Measurements from ENCODE around the gene NAGLU. TPM values are rescaled to one million over a fixed set of nuclear protein-coding genes. Genes with fewer than 3 reads are reported as not detected.

The NAGLU gene
- total and polyA plus RNA-seq, 10 of the 15 experiments (the other 5 are each of a cell fraction or from before 2014, with no cell fraction given), result 0.23 to 27.5 (median 8.9) TPM

DNA sequence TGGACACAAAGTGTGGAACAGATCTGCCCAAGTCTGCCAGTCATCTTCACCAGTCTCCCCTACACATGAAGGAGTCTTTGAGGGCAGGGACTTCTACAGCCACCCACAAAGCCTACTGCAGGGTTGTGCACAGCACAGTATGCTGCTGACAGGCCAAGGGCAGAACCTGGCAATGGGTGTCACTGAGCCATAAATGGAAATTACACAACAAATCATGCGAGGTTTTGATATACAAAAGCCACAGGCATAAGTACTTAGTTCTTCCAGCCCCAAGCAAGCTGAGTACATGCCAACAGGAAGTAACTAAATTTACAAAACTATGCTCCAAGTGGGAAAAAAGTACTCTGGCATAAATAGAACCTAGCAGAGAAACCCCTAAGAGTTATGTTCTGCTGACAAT lies 49.3 kb downstream of the NAGLU start:
- no peak overlapping the region for H2AFZ ChIP-seq (ENCODE audit: control insufficient read depth, low read depth, low read length)
- no peaks in the 10 kb centered on the region for H3K27me3 ChIP-seq (replicated peaks in 1 of 2; ENCODE audit: control insufficient read depth in 2 of 2, insufficient read depth in 2 of 2, low read length in 1 of 2)
- H3K4me2 ChIP-seq (ENCODE audit: control insufficient read depth, insufficient read depth), result no peak overlapping the region
- 44% methylated on average over 1 of the region's 1 CpG for WGBS (ENCODE audit: insufficient coverage, insufficient replicate concordance, low lambda C conversion rate, missing lambda C conversion rate)
- ChIA-PET SMC1A (ENCODE audit: uncharacterized antibody, unreplicated experiment) (interaction anchor here (1.7 to 7.1 kb wide), 3 partner anchors 21 to 95 kb away, joined by 3 to 69 read pairs (median 14); partner anchors contain the start of genes CCR10, PLEKHH3, RETREG3 and TUBG1), POLR2A (interaction anchor here (0.6 to 3.0 kb wide), 7 partner anchors 14 to 132 kb away, joined by 3 to 18 read pairs (median 8); partner anchors contain the start of genes NAGLU, PLEKHH3, RETREG3 and TUBG1), RAD21 (ENCODE audit: unreplicated experiment) (interaction anchor here (0.6 to 3.6 kb wide), 7 partner anchors 7 to 125 kb away, joined by 3 to 30 read pairs (median 6); partner anchors contain the start of genes PLEKHH3, PSMC3IP, RETREG3 and TUBG1), CTCF (interaction anchor here (1.4 to 3.4 kb wide), 3 partner anchors 23 to 94 kb away, joined by 6 to 34 read pairs (median 11); partner anchors contain the start of genes PLEKHH3, RETREG3 and TUBG1)
- H3K9ac ChIP-seq (ENCODE audit: control insufficient read depth, insufficient read depth, low read length), result no peak overlapping the region
- H3K36me3 ChIP-seq (ENCODE audit: control insufficient read depth in 2 of 2, insufficient read depth in 2 of 2, low read length in 1 of 2), result peaks cover 30 to 56% of the 10 kb centered on the region in 2 experiments
- no TSS peak for BruUV-seq (replicated peaks)
- TF ChIP-seq RB1 (IDR thresholded peaks at IDR 0.05; ENCODE audit: borderline replicate concordance), result no peak
- no peak for TF ChIP-seq IRF3 (IDR thresholded peaks at IDR 0.05)
- TF ChIP-seq CEBPB (IDR thresholded peaks at IDR 0.05; ENCODE audit: borderline replicate concordance in 1 of 2, low read depth in 2 of 2, low read length in 2 of 2), result no peak
- TF ChIP-seq ATF3 (IDR thresholded peaks at IDR 0.05; ENCODE audit: borderline replicate concordance, extremely low read depth, low read depth, low read length), result no peak
- TF ChIP-seq ZZZ3 (IDR thresholded peaks at IDR 0.05; ENCODE audit: control insufficient read depth, insufficient read length, low read depth), result no peak
- TF ChIP-seq, protein P1, sequence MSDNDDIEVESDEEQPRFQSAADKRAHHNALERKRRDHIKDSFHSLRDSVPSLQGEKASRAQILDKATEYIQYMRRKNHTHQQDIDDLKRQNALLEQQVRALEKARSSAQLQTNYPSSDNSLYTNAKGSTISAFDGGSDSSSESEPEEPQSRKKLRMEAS (IDR thresholded peaks at IDR 0.05; ENCODE audit: low read depth, low read length), result no peak
- TF ChIP-seq GATAD2B (conservative IDR thresholded peaks at IDR 0.05; ENCODE audit: low read depth), result no peak
- TF ChIP-seq MEF2B (IDR thresholded peaks at IDR 0.05; ENCODE audit: partially characterized antibody, poor library complexity, severe bottlenecking), result no peak
- TF ChIP-seq SREBF2 (IDR thresholded peaks at IDR 0.05; ENCODE audit: low read length), result no peak
- TF ChIP-seq, protein P2, sequence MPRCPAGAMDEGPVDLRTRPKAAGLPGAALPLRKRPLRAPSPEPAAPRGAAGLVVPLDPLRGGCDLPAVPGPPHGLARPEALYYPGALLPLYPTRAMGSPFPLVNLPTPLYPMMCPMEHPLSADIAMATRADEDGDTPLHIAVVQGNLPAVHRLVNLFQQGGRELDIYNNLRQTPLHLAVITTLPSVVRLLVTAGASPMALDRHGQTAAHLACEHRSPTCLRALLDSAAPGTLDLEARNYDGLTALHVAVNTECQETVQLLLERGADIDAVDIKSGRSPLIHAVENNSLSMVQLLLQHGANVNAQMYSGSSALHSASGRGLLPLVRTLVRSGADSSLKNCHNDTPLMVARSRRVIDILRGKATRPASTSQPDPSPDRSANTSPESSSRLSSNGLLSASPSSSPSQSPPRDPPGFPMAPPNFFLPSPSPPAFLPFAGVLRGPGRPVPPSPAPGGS (IDR thresholded peaks at IDR 0.05; ENCODE audit: borderline replicate concordance, insufficient read depth, low read depth, low read length, poor library complexity, severe bottlenecking), result no peak
- in situ Hi-C loops (cut with MboI) (no loop called here), intact Hi-C loops (cut with micrococcal nuclease; ENCODE audit: unreplicated experiment) (no loop called here)
- DNase-seq (ENCODE audit: low read depth, low spot score) (no peak), FAIRE-seq (no peak), ATAC-seq (no peak)
- peak overlapping the region; percentile 60; the same call in 1 of the 2 replicates for H3K27ac ChIP-seq (ENCODE audit: control insufficient read depth, insufficient read depth)
- no peaks in the 10 kb centered on the region for H4K20me1 ChIP-seq (ENCODE audit: control insufficient read depth, insufficient read depth)
- peaks cover 3% of the 10 kb centered on the region for H3K79me2 ChIP-seq (ENCODE audit: control insufficient read depth, insufficient read depth, low read length)
- H3K4me3 ChIP-seq, result no peak overlapping the region
- peaks cover 35% of the 10 kb centered on the region for H3K4me1 ChIP-seq (ENCODE audit: control insufficient read depth, insufficient read depth, low read length)
- no peaks in the 10 kb centered on the region for H3K9me3 ChIP-seq (replicated peaks; ENCODE audit: control insufficient read depth, insufficient read depth, low read length)

Measured in GM12878 (cell line).